Keratinocyte (primary cell): ENCODE data around the gene SPATA31A1.
"Not testable (repeated sequence)": the region's sequence is repeated elsewhere in the genome, so short reads cannot be mapped to it uniquely, and the experiment has no call there.

Experiments used
- EZH2 ChIP-seq: IDR thresholded peaks from one replicate; pipeline ENCODE4 v1.6.1; 2012; ENCODE audit warnings: inconsistent platforms, mild to moderate bottlenecking, low read length, moderate library complexity
- TF ChIP-seq, protein P1 (sequence below), 3 experiments: IDR thresholded peaks in 1 of 3; conservative IDR thresholded peaks in 1 of 3; optimal IDR thresholded peaks in 1 of 3; 2 replicates in 2 of 3; 3 replicates in 1 of 3; pipeline versions ENCODE3 to v1.5.1; 2011; ENCODE audit warnings: low read length in 3 of 3, mild to moderate bottlenecking in 3 of 3, moderate library complexity in 2 of 3, control low read depth in 1 of 3, inconsistent platforms in 1 of 3; ENCODE audit not compliant: insufficient read depth in 2 of 3; ENCODE audit errors: extremely low read depth in 1 of 3

DNA sequence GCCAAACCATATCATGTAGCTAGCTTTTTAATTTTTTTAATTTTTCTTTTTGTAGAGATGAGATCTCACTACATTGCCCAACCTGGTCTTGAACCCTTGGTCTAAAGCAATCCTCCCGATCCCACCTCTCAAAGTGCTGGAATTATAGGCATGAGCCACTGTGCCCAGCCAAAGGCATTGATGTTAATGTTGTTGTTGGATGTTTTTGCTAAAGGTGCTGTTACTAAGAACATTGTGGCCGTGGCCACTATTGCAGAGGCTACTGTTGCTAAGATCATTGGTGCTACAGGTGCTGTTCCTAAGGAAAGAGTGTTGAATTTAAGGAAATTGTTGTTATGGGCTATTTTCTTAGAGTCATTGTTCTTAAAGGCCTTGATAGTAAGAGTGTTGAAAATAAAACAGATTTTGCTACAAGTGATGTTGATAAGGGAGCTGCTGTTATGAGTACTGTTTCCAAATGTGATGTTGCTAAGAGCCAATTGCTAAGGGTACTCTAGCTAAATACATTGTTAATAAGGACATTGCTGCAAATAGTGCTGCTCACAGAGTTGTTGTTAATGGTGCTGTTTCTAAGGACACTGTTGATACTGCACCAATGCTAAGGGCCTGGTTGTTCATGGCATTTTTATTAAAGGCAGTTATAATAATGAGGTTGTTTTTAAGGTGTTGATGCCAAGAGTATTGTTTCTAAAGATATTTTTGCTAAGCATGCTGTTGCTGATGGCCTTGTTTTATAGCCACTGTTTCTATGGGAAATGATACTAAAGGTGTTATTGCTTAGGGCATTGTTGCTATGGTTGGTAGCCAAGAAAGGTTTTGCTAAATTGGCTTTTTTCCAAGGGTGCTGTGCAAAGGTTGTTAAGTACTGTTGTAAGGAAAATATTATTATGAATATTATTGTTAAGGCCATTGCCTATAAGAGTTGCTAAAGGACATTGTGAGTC is 52.1 kb downstream of the SPATA31A1 start:
- TF ChIP-seq, protein P1, sequence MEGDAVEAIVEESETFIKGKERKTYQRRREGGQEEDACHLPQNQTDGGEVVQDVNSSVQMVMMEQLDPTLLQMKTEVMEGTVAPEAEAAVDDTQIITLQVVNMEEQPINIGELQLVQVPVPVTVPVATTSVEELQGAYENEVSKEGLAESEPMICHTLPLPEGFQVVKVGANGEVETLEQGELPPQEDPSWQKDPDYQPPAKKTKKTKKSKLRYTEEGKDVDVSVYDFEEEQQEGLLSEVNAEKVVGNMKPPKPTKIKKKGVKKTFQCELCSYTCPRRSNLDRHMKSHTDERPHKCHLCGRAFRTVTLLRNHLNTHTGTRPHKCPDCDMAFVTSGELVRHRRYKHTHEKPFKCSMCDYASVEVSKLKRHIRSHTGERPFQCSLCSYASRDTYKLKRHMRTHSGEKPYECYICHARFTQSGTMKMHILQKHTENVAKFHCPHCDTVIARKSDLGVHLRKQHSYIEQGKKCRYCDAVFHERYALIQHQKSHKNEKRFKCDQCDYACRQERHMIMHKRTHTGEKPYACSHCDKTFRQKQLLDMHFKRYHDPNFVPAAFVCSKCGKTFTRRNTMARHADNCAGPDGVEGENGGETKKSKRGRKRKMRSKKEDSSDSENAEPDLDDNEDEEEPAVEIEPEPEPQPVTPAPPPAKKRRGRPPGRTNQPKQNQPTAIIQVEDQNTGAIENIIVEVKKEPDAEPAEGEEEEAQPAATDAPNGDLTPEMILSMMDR (optimal IDR thresholded peaks at IDR 0.05 in 1 of 3, IDR thresholded peaks at IDR 0.05 in 1 of 3, conservative IDR thresholded peaks at IDR 0.05 in 1 of 3; ENCODE audit: extremely low read depth in 1 of 3, insufficient read depth in 2 of 3, low read length in 3 of 3), result not testable (repeated sequence)
- TF ChIP-seq EZH2, result not testable (repeated sequence)
